HepG2 (cell line): Measurements from ENCODE around the gene PTPRF. TPM values are rescaled to one million over a fixed set of nuclear protein-coding genes. Genes with fewer than 3 reads are reported as not detected.

Experiments used
- CREB1 ChIP-seq, 2 experiments: fragments of 450-650 bp in 1 of 2; IDR thresholded peaks; 2 replicates each; pipeline ENCODE4 v1.6.1; 2016 to 2017; ENCODE audit warnings: control low read depth in 1 of 2, mild to moderate bottlenecking in 1 of 2, missing compliant biosample characterization in 1 of 2, missing genetic modification characterization in 1 of 2
- FIP1L1 ChIP-seq: fragments of 200-400 bp; formaldehyde crosslinking; IDR thresholded peaks from 2 replicates; pipeline ENCODE4 v1.6.1; 2018; ENCODE audit warnings: low read depth, mild to moderate bottlenecking, low read length, moderate library complexity, borderline replicate concordance; ENCODE audit not compliant: insufficient read depth
- HINFP ChIP-seq: sonication (generic); formaldehyde crosslinking; IDR thresholded peaks from 2 replicates; pipeline ENCODE4 v1.4.0; 2020; ENCODE audit warnings: low read depth, mild to moderate bottlenecking, missing genetic modification reagents
- HOXA5 ChIP-seq: sonication (generic); formaldehyde crosslinking; IDR thresholded peaks from 2 replicates; pipeline ENCODE4 v1.4.0; 2020; ENCODE audit warnings: missing genetic modification reagents
- JUND ChIP-seq: sonication (generic); formaldehyde crosslinking; IDR thresholded peaks from 2 replicates; pipeline ENCODE4 v1.8.0; 2022; ENCODE audit warnings: mild to moderate bottlenecking, missing genetic modification reagents
- KAT8 ChIP-seq: IDR thresholded peaks from 2 replicates; pipeline ENCODE4 v1.6.1; 2016; ENCODE audit warnings: missing genetic modification reagents, missing compliant biosample characterization
- MATR3 ChIP-seq: sonication (generic); formaldehyde crosslinking; IDR thresholded peaks from 2 replicates; pipeline ENCODE4 v1.4.0; 2020; ENCODE audit warnings: missing genetic modification reagents
- PHF5A ChIP-seq: IDR thresholded peaks from one replicate; pipeline ENCODE4 v1.6.1; 2018; ENCODE audit warnings: low read depth, missing genetic modification reagents; ENCODE audit not compliant: unreplicated experiment
- RXRA ChIP-seq: sonication (generic); formaldehyde crosslinking; IDR thresholded peaks from 2 replicates; pipeline ENCODE4 v1.5.1; 2020; ENCODE audit warnings: missing genetic modification reagents
- SP1 ChIP-seq, 2 experiments: fragments of 450-650 bp in 1 of 2; sonication (generic) in 1 of 2; formaldehyde crosslinking in 1 of 2; IDR thresholded peaks; 2 replicates each; pipeline versions ENCODE4 v1.4.0 to v1.6.1; 2016 to 2020; ENCODE audit warnings: missing genetic modification reagents in 1 of 2
- ZNF224 ChIP-seq: sonication (generic); formaldehyde crosslinking; IDR thresholded peaks from 2 replicates; pipeline ENCODE4 v1.5.0; 2020; ENCODE audit warnings: mild to moderate bottlenecking, missing genetic modification reagents
- ZNF556 ChIP-seq: sonication (generic); formaldehyde crosslinking; IDR thresholded peaks from 2 replicates; pipeline ENCODE4 v1.4.0; 2020; ENCODE audit warnings: mild to moderate bottlenecking, missing genetic modification reagents, borderline replicate concordance
- ZNF605 ChIP-seq: sonication (generic); formaldehyde crosslinking; IDR thresholded peaks from 2 replicates; pipeline ENCODE4 v1.8.0; 2022; ENCODE audit warnings: mild to moderate bottlenecking, missing genetic modification reagents
- ZNF607 ChIP-seq: sonication (generic); formaldehyde crosslinking; IDR thresholded peaks from 2 replicates; pipeline ENCODE4 v1.5.1; 2020; ENCODE audit warnings: missing genetic modification reagents, mild to moderate bottlenecking, borderline replicate concordance
- polyA plus RNA-seq, 8 experiments: library from polyadenylated mRNA; depleted of rRNA in 3 of 8; stranded (reverse) in 7 of 8; unstranded in 1 of 8; fragments of >200 nt; fragmentation: Illumina TruSeq in 4 of 8; extraction: Trizol in 4 of 8; gene quantifications; 2 replicates each; pipeline versions ENCODE4 v1.2.1 to v1.2.3, GENCODE V29; 2011 to 2016; ENCODE audit warnings: low read depth in 4 of 8, missing spikeins in 1 of 8, mixed read lengths in 1 of 8; ENCODE audit not compliant: insufficient read depth in 1 of 8
- total RNA-seq, 5 experiments: library from RNA; depleted of rRNA; stranded (reverse); fragments of >200 nt; fragmentation: Illumina TruSeq; extraction: Trizol; gene quantifications; 2 replicates each; pipeline ENCODE4 v1.2.3, GENCODE V29; 2016; ENCODE audit warnings: low read depth in 1 of 5
- TF ChIP-seq, protein P1 (sequence below): sonication (generic); formaldehyde crosslinking; IDR thresholded peaks from 2 replicates; pipeline ENCODE4 v1.4.0; 2020; ENCODE audit warnings: missing genetic modification reagents
- TF ChIP-seq, protein P2 (sequence below): sonication (generic); formaldehyde crosslinking; IDR thresholded peaks from 2 replicates; pipeline ENCODE4 v1.5.1; 2020; ENCODE audit warnings: mild to moderate bottlenecking, moderate library complexity, missing genetic modification reagents
- TF ChIP-seq, protein P3 (sequence below): sonication (generic); formaldehyde crosslinking; IDR thresholded peaks from 2 replicates; pipeline ENCODE4 v1.5.0; 2020; ENCODE audit warnings: missing genetic modification reagents
- TF ChIP-seq, protein P4 (sequence below): sonication (generic); formaldehyde crosslinking; IDR thresholded peaks from 2 replicates; pipeline ENCODE4 v1.8.0; 2022; ENCODE audit warnings: mild to moderate bottlenecking, missing genetic modification reagents

The PTPRF gene
- total and polyA plus RNA-seq, 2 of the 13 experiments (the other 11 are each of a cell fraction or from before 2014, with no cell fraction given): 55.9 to 167 TPM

GRCh38 chr1:43548285-43549271, 17.9 kb downstream of the PTPRF start (continued):
- TF ChIP-seq ZNF556 (CRISPR knock-in tag) (peak; percentile 49; the same call in 1 of the 2 replicates), FIP1L1 (no peak), KAT8 (CRISPR knock-in tag) (peak; percentile 89), JUND (peak; percentile 58), CREB1 (IDR thresholded peaks at IDR 0.05) (peak; percentile 74), CREB1 (CRISPR knock-in tag; IDR thresholded peaks at IDR 0.05) (peak; percentile 92), ZNF224 (CRISPR knock-in tag) (peak; percentile 83; the same call in 1 of the 2 replicates), RXRA (CRISPR knock-in tag) (peak; percentile 100), ZNF607 (CRISPR knock-in tag) (no peak), PHF5A (peak; percentile 93), ZNF605 (peak; percentile 80), HOXA5 (CRISPR knock-in tag) (peak; percentile 90), MATR3 (no peak), HINFP (CRISPR knock-in tag) (peak; percentile 81), SP1 (IDR thresholded peaks at IDR 0.05) (no peak), SP1 (CRISPR knock-in tag; IDR thresholded peaks at IDR 0.05) (no peak; the same call in none of the 2 replicates)
- TF ChIP-seq, protein P1, sequence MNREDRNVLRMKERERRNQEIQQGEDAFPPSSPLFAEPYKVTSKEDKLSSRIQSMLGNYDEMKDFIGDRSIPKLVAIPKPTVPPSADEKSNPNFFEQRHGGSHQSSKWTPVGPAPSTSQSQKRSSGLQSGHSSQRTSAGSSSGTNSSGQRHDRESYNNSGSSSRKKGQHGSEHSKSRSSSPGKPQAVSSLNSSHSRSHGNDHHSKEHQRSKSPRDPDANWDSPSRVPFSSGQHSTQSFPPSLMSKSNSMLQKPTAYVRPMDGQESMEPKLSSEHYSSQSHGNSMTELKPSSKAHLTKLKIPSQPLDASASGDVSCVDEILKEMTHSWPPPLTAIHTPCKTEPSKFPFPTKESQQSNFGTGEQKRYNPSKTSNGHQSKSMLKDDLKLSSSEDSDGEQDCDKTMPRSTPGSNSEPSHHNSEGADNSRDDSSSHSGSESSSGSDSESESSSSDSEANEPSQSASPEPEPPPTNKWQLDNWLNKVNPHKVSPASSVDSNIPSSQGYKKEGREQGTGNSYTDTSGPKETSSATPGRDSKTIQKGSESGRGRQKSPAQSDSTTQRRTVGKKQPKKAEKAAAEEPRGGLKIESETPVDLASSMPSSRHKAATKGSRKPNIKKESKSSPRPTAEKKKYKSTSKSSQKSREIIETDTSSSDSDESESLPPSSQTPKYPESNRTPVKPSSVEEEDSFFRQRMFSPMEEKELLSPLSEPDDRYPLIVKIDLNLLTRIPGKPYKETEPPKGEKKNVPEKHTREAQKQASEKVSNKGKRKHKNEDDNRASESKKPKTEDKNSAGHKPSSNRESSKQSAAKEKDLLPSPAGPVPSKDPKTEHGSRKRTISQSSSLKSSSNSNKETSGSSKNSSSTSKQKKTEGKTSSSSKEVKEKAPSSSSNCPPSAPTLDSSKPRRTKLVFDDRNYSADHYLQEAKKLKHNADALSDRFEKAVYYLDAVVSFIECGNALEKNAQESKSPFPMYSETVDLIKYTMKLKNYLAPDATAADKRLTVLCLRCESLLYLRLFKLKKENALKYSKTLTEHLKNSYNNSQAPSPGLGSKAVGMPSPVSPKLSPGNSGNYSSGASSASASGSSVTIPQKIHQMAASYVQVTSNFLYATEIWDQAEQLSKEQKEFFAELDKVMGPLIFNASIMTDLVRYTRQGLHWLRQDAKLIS (CRISPR knock-in tag): no peak
- TF ChIP-seq, protein P2, sequence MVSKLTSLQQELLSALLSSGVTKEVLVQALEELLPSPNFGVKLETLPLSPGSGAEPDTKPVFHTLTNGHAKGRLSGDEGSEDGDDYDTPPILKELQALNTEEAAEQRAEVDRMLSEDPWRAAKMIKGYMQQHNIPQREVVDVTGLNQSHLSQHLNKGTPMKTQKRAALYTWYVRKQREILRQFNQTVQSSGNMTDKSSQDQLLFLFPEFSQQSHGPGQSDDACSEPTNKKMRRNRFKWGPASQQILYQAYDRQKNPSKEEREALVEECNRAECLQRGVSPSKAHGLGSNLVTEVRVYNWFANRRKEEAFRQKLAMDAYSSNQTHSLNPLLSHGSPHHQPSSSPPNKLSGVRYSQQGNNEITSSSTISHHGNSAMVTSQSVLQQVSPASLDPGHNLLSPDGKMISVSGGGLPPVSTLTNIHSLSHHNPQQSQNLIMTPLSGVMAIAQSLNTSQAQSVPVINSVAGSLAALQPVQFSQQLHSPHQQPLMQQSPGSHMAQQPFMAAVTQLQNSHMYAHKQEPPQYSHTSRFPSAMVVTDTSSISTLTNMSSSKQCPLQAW: peak; percentile 97
- TF ChIP-seq, protein P3, sequence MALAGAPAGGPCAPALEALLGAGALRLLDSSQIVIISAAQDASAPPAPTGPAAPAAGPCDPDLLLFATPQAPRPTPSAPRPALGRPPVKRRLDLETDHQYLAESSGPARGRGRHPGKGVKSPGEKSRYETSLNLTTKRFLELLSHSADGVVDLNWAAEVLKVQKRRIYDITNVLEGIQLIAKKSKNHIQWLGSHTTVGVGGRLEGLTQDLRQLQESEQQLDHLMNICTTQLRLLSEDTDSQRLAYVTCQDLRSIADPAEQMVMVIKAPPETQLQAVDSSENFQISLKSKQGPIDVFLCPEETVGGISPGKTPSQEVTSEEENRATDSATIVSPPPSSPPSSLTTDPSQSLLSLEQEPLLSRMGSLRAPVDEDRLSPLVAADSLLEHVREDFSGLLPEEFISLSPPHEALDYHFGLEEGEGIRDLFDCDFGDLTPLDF: no peak
- TF ChIP-seq, protein P4, sequence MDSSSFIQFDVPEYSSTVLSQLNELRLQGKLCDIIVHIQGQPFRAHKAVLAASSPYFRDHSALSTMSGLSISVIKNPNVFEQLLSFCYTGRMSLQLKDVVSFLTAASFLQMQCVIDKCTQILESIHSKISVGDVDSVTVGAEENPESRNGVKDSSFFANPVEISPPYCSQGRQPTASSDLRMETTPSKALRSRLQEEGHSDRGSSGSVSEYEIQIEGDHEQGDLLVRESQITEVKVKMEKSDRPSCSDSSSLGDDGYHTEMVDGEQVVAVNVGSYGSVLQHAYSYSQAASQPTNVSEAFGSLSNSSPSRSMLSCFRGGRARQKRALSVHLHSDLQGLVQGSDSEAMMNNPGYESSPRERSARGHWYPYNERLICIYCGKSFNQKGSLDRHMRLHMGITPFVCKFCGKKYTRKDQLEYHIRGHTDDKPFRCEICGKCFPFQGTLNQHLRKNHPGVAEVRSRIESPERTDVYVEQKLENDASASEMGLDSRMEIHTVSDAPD (CRISPR knock-in tag): peak; percentile 74; the same call in 1 of the 2 replicates
